MM.1S (cell line): Measurements from ENCODE around the gene DHX35.

Source experiments
- DNase-seq: peaks from one replicate; pipeline ENCODE4 v3.0.0-alpha.2; 2015
- H2AFZ ChIP-seq: fragments of 300-600 bp; sonication (generic); 2 replicates; pipeline ENCODE4 v1.6.0; 2016; ENCODE audit warnings: antibody characterized with exemption, low read length
- H3F3A ChIP-seq: fragments of 300-600 bp; sonication (generic); 2 replicates; pipeline ENCODE4 v1.6.1; 2016; ENCODE audit warnings: mild to moderate bottlenecking, antibody characterized with exemption, low read length, moderate library complexity, mixed read lengths; ENCODE audit not compliant: insufficient read depth
- H3K27ac ChIP-seq: fragments of 300-600 bp; sonication (generic); 2 replicates; pipeline ENCODE4 v1.5.1; 2016; ENCODE audit warnings: mild to moderate bottlenecking, low read length
- H3K27me3 ChIP-seq: fragments of 300-600 bp; sonication (generic); replicated peaks from 2 replicates; pipeline ENCODE4 v1.6.0; 2016; ENCODE audit warnings: low read length; ENCODE audit not compliant: insufficient read depth
- H3K36me3 ChIP-seq: fragments of 300-600 bp; sonication (generic); replicated peaks from 2 replicates; pipeline ENCODE4 v1.6.1; 2016; ENCODE audit warnings: mild to moderate bottlenecking, low read length, mixed read lengths; ENCODE audit not compliant: insufficient read depth
- H3K4me1 ChIP-seq: fragments of 300-600 bp; sonication (generic); 2 replicates; pipeline ENCODE4 v1.6.1; 2016; ENCODE audit warnings: low read length, mixed read lengths
- H3K4me2 ChIP-seq: fragments of 300-600 bp; sonication (generic); 2 replicates; pipeline ENCODE4 v1.6.0; 2016; ENCODE audit warnings: low read depth, low read length
- H3K4me3 ChIP-seq: fragments of 300-600 bp; sonication (generic); 2 replicates; pipeline ENCODE4 v1.5.1; 2016; ENCODE audit warnings: low read length, mixed read lengths
- H3K79me2 ChIP-seq: fragments of 300-600 bp; sonication (generic); 2 replicates; pipeline ENCODE4 v1.6.1; 2016; ENCODE audit warnings: mixed run types, low read length, mixed read lengths
- H3K9ac ChIP-seq: fragments of 300-600 bp; sonication (generic); 2 replicates; pipeline ENCODE4 v1.6.1; 2016; ENCODE audit warnings: low read length, mixed read lengths
- H3K9me2 ChIP-seq: fragments of 300-600 bp; sonication (generic); replicated peaks from 2 replicates; pipeline ENCODE4 v1.6.1; 2016; ENCODE audit warnings: mild to moderate bottlenecking, low read length, mixed read lengths; ENCODE audit not compliant: insufficient read depth
- H3K9me3 ChIP-seq: fragments of 300-600 bp; sonication (generic); replicated peaks from 2 replicates; pipeline ENCODE4 v1.6.1; 2016; ENCODE audit warnings: mild to moderate bottlenecking, low read length, mixed read lengths; ENCODE audit not compliant: insufficient read depth
- H4K20me1 ChIP-seq: fragments of 300-600 bp; sonication (generic); 2 replicates; pipeline ENCODE4 v1.6.1; 2016; ENCODE audit warnings: mild to moderate bottlenecking, low read length, moderate library complexity, mixed read lengths; ENCODE audit not compliant: insufficient read depth
- CTCF ChIP-seq: fragments of 300-600 bp; sonication (generic); IDR thresholded peaks from 2 replicates; pipeline ENCODE4 v1.5.1; 2016; ENCODE audit warnings: antibody characterized with exemption, low read length, mixed read lengths
- EZH2 ChIP-seq: fragments of 300-600 bp; sonication (generic); optimal IDR thresholded peaks from 2 replicates; pipeline ENCODE3; 2017; ENCODE audit warnings: low read depth, mild to moderate bottlenecking, antibody characterized with exemption, low read length, mixed read lengths
- EZH2phosphoT487 ChIP-seq: fragments of 300-600 bp; sonication (generic); IDR thresholded peaks from 2 replicates; pipeline ENCODE4 v1.6.1; 2018; ENCODE audit warnings: antibody characterized with exemption, low read length

Gene DHX35

GRCh38 chr20:38931984-38932383, 30.2 kb upstream of the DHX35 start:
- no peak for DNase-seq
- H2AFZ ChIP-seq = no peak overlapping the region
- no peak overlapping the region for H3K4me2 ChIP-seq
- H3K4me1 ChIP-seq = peaks cover 23% of the 10 kb centered on the region
- no peaks in the 10 kb centered on the region; the same call in 1 of the 2 replicates for H3K36me3 ChIP-seq
- no peaks in the 10 kb centered on the region for H3K9me3 ChIP-seq
- H3F3A ChIP-seq = peaks cover 7% of the 10 kb centered on the region; the same call in 1 of the 2 replicates
- peaks cover 5% of the 10 kb centered on the region; the same call in 1 of the 2 replicates for H4K20me1 ChIP-seq
- H3K9ac ChIP-seq = no peak overlapping the region
- H3K27ac ChIP-seq = no peak overlapping the region
- H3K4me3 ChIP-seq = no peak overlapping the region
- no peaks in the 10 kb centered on the region for H3K27me3 ChIP-seq
- no peaks in the 10 kb centered on the region for H3K9me2 ChIP-seq
- no peak for TF ChIP-seq EZH2phosphoT487
- TF ChIP-seq EZH2 = no peak
- no peak for TF ChIP-seq CTCF
- H3K79me2 ChIP-seq = peaks cover 100% of the 10 kb centered on the region

GRCh38 chr20:38932457-38933120, 29.6 kb upstream of the DHX35 start:
- no peak overlapping the region for H3K9ac ChIP-seq
- no peaks in the 10 kb centered on the region; the same call in 1 of the 2 replicates for H3K36me3 ChIP-seq
- H3K79me2 ChIP-seq = peaks cover 100% of the 10 kb centered on the region
- no peak overlapping the region for H2AFZ ChIP-seq
- no peaks in the 10 kb centered on the region for H3K9me3 ChIP-seq
- no peaks in the 10 kb centered on the region for H3K27me3 ChIP-seq
- H3K27ac ChIP-seq = no peak overlapping the region
- H3K4me1 ChIP-seq = peaks cover 23% of the 10 kb centered on the region
- no peaks in the 10 kb centered on the region for H3K9me2 ChIP-seq
- no peak overlapping the region for H3K4me3 ChIP-seq
- no peak for TF ChIP-seq EZH2
- no peak for TF ChIP-seq CTCF
- TF ChIP-seq EZH2phosphoT487 = no peak
- no peak for DNase-seq
- H3K4me2 ChIP-seq = no peak overlapping the region
- peaks cover 5% of the 10 kb centered on the region; the same call in 1 of the 2 replicates for H4K20me1 ChIP-seq
- H3F3A ChIP-seq = peaks cover 7% of the 10 kb centered on the region; the same call in 1 of the 2 replicates

- no peaks in the 10 kb centered on the region for H3K9me3 ChIP-seq
- no peak overlapping the region for H3K9ac ChIP-seq
- no peak overlapping the region for H3K4me2 ChIP-seq
- H3K9me2 ChIP-seq = no peaks in the 10 kb centered on the region
- no peak overlapping the region for H3K4me3 ChIP-seq
- no peak overlapping the region for H2AFZ ChIP-seq
- no peaks in the 10 kb centered on the region for H3K27me3 ChIP-seq
- H3K36me3 ChIP-seq = no peaks in the 10 kb centered on the region; the same call in 1 of the 2 replicates
- peaks cover 100% of the 10 kb centered on the region for H3K79me2 ChIP-seq
- DNase-seq = no peak
- 0 out of 2 replicates have a peak, but pooled peaks cover 2% of the 10 kb centered on the region for H3F3A ChIP-seq
- H3K27ac ChIP-seq = no peak overlapping the region
- peaks cover 5% of the 10 kb centered on the region; the same call in 1 of the 2 replicates for H4K20me1 ChIP-seq
- TF ChIP-seq EZH2 (no peak), CTCF (no peak), EZH2phosphoT487 (no peak)
- peaks cover 7% of the 10 kb centered on the region for H3K4me1 ChIP-seq
Observed at GRCh38 chr20:38934530-38934929, 27.6 kb upstream of the DHX35 start.
